ENCODE data around the gene CRACR2B.

The CRACR2B gene

GRCh38 chr11:841981-842369 is 14.3 kb downstream of the CRACR2B start:
- Histone ChIP-seq H3K27ac (ENCODE audit: low read depth, low read length) (peak overlapping the region; percentile 69), H3K4me3 (ENCODE audit: insufficient read depth, low read length, poor library complexity, severe bottlenecking) (peak overlapping the region; percentile 88), H2AFZ (ENCODE audit: low read depth, low read length, severe bottlenecking) (peak overlapping the region; percentile 99), H3K79me2 (ENCODE audit: insufficient read depth, low read length) (peaks cover 19% of the 10 kb centered on the region), H3K9me3 (ENCODE audit: insufficient read depth, low read length) (no peaks in the 10 kb centered on the region), H3F3A (ENCODE audit: insufficient read depth) (no peaks in the 10 kb centered on the region), H3K36me3 (ENCODE audit: low read length) (no peaks in the 10 kb centered on the region), H3K9me2 (replicated peaks; ENCODE audit: insufficient read depth, low read length) (no peaks in the 10 kb centered on the region), H3K27me3 (ENCODE audit: low read length) (no peaks in the 10 kb centered on the region), H4K20me1 (ENCODE audit: low read depth, low read length) (peaks cover 6% of the 10 kb centered on the region; the same call in 1 of the 2 replicates), H3K4me2 (ENCODE audit: low read depth, low read length, poor library complexity, severe bottlenecking) (peak overlapping the region; percentile 70), H3K9ac (ENCODE audit: low read length) (peak overlapping the region; percentile 79)
- no peak for TF ChIP-seq CTCF (IDR thresholded peaks at IDR 0.05; ENCODE audit: insufficient read depth, low read length, poor library complexity, severe bottlenecking)
- no peak for TF ChIP-seq EZH2phosphoT487 (conservative IDR thresholded peaks at IDR 0.05; ENCODE audit: low read length)

GRCh38 chr11:842370-843002 is 14.8 kb downstream of the CRACR2B start, which contains the start of the genes POLR2L and TSPAN4:
TSS of gene POLR2L (minus strand) at chr11:842529. CDS start at chr11:842508, 21 bp downstream.
TSS of gene TSPAN4 (plus strand) at chr11:842852. CDS start at chr11:850305, 7,453 bp downstream.
- Histone ChIP-seq H3K27me3 (ENCODE audit: low read length) (no peaks in the 10 kb centered on the region), H3K9me2 (replicated peaks; ENCODE audit: insufficient read depth, low read length) (no peaks in the 10 kb centered on the region), H3K79me2 (ENCODE audit: insufficient read depth, low read length) (peaks cover 19% of the 10 kb centered on the region), H3K4me3 (ENCODE audit: insufficient read depth, low read length, poor library complexity, severe bottlenecking) (peak within 1 kb of the TSS; percentile 88), H3K36me3 (ENCODE audit: low read length) (no peaks in the 10 kb centered on the region), H3F3A (ENCODE audit: insufficient read depth) (no peaks in the 10 kb centered on the region), H4K20me1 (ENCODE audit: low read depth, low read length) (peaks cover 6% of the 10 kb centered on the region; the same call in 1 of the 2 replicates), H3K27ac (ENCODE audit: low read depth, low read length) (peak within 1 kb of the TSS; percentile 69), H2AFZ (ENCODE audit: low read depth, low read length, severe bottlenecking) (peak within 1 kb of the TSS; percentile 99), H3K4me2 (ENCODE audit: low read depth, low read length, poor library complexity, severe bottlenecking) (peak within 1 kb of the TSS; percentile 70), H3K9ac (ENCODE audit: low read length) (peak within 1 kb of the TSS; percentile 79), H3K9me3 (ENCODE audit: insufficient read depth, low read length) (no peaks in the 10 kb centered on the region)
- TF ChIP-seq CTCF (IDR thresholded peaks at IDR 0.05; ENCODE audit: insufficient read depth, low read length, poor library complexity, severe bottlenecking) = no peak
- TF ChIP-seq EZH2phosphoT487 (conservative IDR thresholded peaks at IDR 0.05; ENCODE audit: low read length) = no peak

GRCh38 chr11:843086-843734 is 15.5 kb downstream of the CRACR2B start:
- TF ChIP-seq EZH2phosphoT487 (conservative IDR thresholded peaks at IDR 0.05; ENCODE audit: low read length) (no peak), CTCF (IDR thresholded peaks at IDR 0.05; ENCODE audit: insufficient read depth, low read length, poor library complexity, severe bottlenecking) (no peak)
- H3K9me2 ChIP-seq (replicated peaks; ENCODE audit: insufficient read depth, low read length) = no peaks in the 10 kb centered on the region
- H3K27me3 ChIP-seq (ENCODE audit: low read length) = no peaks in the 10 kb centered on the region
- H3K4me3 ChIP-seq (ENCODE audit: insufficient read depth, low read length, poor library complexity, severe bottlenecking) = peak overlapping the region; percentile 88
- no peaks in the 10 kb centered on the region for H3K36me3 ChIP-seq (ENCODE audit: low read length)
- peaks cover 19% of the 10 kb centered on the region for H3K79me2 ChIP-seq (ENCODE audit: insufficient read depth, low read length)
- no peak overlapping the region for H3K27ac ChIP-seq (ENCODE audit: low read depth, low read length)
- peak overlapping the region; percentile 70 for H3K4me2 ChIP-seq (ENCODE audit: low read depth, low read length, poor library complexity, severe bottlenecking)
- no peaks in the 10 kb centered on the region for H3K9me3 ChIP-seq (ENCODE audit: insufficient read depth, low read length)
- H2AFZ ChIP-seq (ENCODE audit: low read depth, low read length, severe bottlenecking) = peak overlapping the region; percentile 99
- H3K9ac ChIP-seq (ENCODE audit: low read length) = peak overlapping the region; percentile 79
- no peaks in the 10 kb centered on the region for H3F3A ChIP-seq (ENCODE audit: insufficient read depth)
- H4K20me1 ChIP-seq (ENCODE audit: low read depth, low read length) = peaks cover 6% of the 10 kb centered on the region; the same call in 1 of the 2 replicates
